SK-N-MC (cell line): ENCODE results near the gene YDJC.
"Not testable (repeated sequence)": the region's sequence is repeated elsewhere in the genome, so short reads cannot be mapped to it uniquely, and the experiment has no call there.

ENCODE experiments used
- DNase-seq: peaks from one replicate; pipeline ENCODE4 v3.0.0-alpha.2; 2011; ENCODE audit warnings: low read depth, low spot score
- H3K27ac ChIP-seq: fragments of 200-600 bp; sonication (generic); 2 replicates; pipeline ENCODE4 v1.5.1; 2016; ENCODE audit warnings: mixed run types
- H3K36me3 ChIP-seq: fragments of 200-600 bp; sonication (generic); 2 replicates; pipeline ENCODE4 v1.6.1; 2017; ENCODE audit warnings: antibody characterized with exemption, low read length, mixed read lengths; ENCODE audit not compliant: insufficient read depth
- H3K4me3 ChIP-seq: fragments of 200-600 bp; sonication (generic); 2 replicates; pipeline ENCODE4 v1.5.1; 2016
- H3K9ac ChIP-seq: fragments of 200-600 bp; sonication (generic); 2 replicates; pipeline ENCODE4 v1.8.0; 2017; ENCODE audit warnings: mixed run types, mixed read lengths; ENCODE audit not compliant: insufficient read length
- H3K9me3 ChIP-seq: fragments of 200-600 bp; sonication (generic); 2 replicates; pipeline ENCODE4 v1.6.1; 2017; ENCODE audit warnings: low read depth, mild to moderate bottlenecking, antibody characterized with exemption, low read length, moderate library complexity, mixed read lengths
- EZH2 ChIP-seq: fragments of 200-600 bp; sonication (generic); IDR thresholded peaks from one replicate; pipeline ENCODE4 v1.6.1; 2017; ENCODE audit warnings: antibody characterized with exemption
- FOXP2 ChIP-seq: optimal IDR thresholded peaks from 2 replicates; pipeline ENCODE3; 2011; ENCODE audit warnings: mild to moderate bottlenecking, moderate library complexity; ENCODE audit not compliant: insufficient read depth; ENCODE audit errors: extremely low read length, control extremely low read depth
- POLR2AphosphoS5 ChIP-seq: IDR thresholded peaks from 2 replicates; pipeline ENCODE4 v1.6.1; 2012; ENCODE audit warnings: mild to moderate bottlenecking, low read depth, low read length, borderline replicate concordance

YDJC gene

DNA sequence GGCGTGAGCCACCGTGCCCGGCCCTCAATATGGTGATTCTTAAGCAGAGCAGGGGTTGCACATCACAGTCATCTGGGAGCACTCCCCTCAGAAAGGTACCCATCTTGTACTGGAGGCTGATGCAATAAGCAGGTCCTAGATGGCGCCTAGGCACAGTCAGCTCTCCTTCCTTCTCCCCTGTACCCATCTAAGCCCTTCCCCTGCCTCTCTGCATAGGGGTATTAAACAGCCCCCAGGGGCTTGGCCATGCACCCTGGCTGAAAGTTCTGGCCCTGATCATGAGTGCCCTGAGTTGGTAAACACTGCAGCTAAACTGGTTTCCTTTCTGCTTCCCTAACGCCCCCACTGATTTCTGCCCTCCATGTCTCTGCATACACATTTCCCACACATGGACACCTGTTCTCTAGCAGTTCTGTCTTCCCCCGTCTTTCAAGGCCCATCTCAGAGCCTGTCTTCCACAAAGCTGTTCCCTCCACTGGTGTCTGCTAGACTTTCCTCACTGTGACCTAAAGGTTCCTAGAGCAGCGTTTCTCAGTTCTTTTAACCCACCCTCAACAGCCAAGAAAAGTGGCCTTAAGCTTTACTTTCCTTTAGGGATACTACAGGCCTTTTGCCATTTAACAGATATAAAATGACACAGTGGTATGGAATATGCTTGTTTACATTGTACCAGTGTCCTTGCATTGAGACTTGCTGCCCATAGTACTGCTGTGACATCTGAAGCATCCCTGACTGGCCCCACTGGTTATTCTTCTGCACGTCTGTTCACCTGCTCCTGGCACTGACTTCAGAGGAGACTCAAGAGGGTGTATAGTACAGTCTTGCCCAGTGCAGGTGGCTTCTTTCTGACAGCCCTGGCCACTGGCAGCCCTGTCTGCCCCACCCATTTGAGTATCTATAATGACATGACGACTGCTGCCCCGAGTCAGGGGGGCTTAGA, 46.8 kb downstream of the YDJC start:
- TF ChIP-seq EZH2 (no peak), FOXP2 (no peak), POLR2AphosphoS5 (no peak)
- Histone ChIP-seq H3K9me3 (no peaks in the 10 kb centered on the region), H3K36me3 (peaks cover 5% of the 10 kb centered on the region; the same call in 1 of the 2 replicates), H3K9ac (no peak overlapping the region), H3K4me3 (no peak overlapping the region), H3K27ac (peak overlapping the region; percentile 35; the same call in 1 of the 2 replicates)
- no peak for DNase-seq

GRCh38 chr22:21581009-21581713, 48.7 kb downstream of the YDJC start:
- H3K9ac ChIP-seq, H3K9me3 ChIP-seq, H3K36me3 ChIP-seq, H3K4me3 ChIP-seq, H3K27ac ChIP-seq, DNase-seq: not testable (repeated sequence)

- not testable (repeated sequence) for H3K36me3 ChIP-seq, DNase-seq, H3K9ac ChIP-seq, H3K27ac ChIP-seq, H3K4me3 ChIP-seq, H3K9me3 ChIP-seq
Observed at GRCh38 chr22:21580623-21581007, 49.2 kb downstream of the YDJC start.

DNA sequence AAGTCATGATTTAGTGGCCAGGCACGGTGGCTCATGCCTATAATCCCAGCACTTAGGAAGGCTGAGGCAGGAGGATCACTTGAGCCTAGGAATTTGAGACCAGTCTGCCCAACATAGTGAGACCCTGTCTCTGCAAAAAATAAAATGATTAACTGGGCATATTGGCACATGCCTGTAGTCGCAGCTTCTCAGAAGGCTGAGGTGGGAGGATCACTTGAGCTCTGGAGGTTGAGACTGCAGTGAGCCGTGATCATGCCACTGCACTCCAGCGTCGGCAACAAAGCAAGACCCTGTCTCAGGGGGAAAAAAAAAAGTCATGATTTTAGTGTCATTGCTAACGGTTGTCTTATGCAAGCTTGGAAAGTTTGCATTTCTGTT, 50.4 kb downstream of the YDJC start:
- Histone ChIP-seq H3K9ac (no peak overlapping the region), H3K36me3 (peaks cover 5% of the 10 kb centered on the region; the same call in 1 of the 2 replicates), H3K4me3 (no peak overlapping the region), H3K9me3 (no peaks in the 10 kb centered on the region), H3K27ac (no peak overlapping the region)
- no peak for DNase-seq
- no peak for TF ChIP-seq EZH2
- no peak for TF ChIP-seq FOXP2
- TF ChIP-seq POLR2AphosphoS5 = no peak
